HFF-Myc (cell line): Measurements from ENCODE around the gene CBX1.

Experiments
- DNase-seq: peaks from one replicate; pipeline ENCODE4 v3.0.0-alpha.2; 2011; ENCODE audit warnings: low read depth; ENCODE audit errors: extremely low read depth
- H3K4me3 ChIP-seq: replicated peaks from 2 replicates; pipeline ENCODE4 v1.5.1; 2011; ENCODE audit warnings: low read depth, mild to moderate bottlenecking, control low read depth, low read length
- CTCF ChIP-seq: IDR thresholded peaks from 2 replicates; pipeline ENCODE4 v1.5.1; 2012; ENCODE audit warnings: mild to moderate bottlenecking, low read depth, low read length, control low read depth; ENCODE audit errors: missing control alignments

Gene CBX1

GRCh38 chr17:48125829-48126531 lies 24.7 kb upstream of the CBX1 start:
- no peak for DNase-seq
- no peak overlapping the region for H3K4me3 ChIP-seq
- no peak for TF ChIP-seq CTCF

GRCh38 chr17:48123776-48124388 lies 22.6 kb upstream of the CBX1 start:
- no peak for TF ChIP-seq CTCF
- no peak overlapping the region for H3K4me3 ChIP-seq
- no peak for DNase-seq

- no peak for TF ChIP-seq CTCF
- no peak for DNase-seq
These were observed 21.8 kb upstream of the CBX1 start for GRCh38 chr17:48123111-48123510.

GRCh38 chr17:48122665-48123045 lies 21.4 kb upstream of the CBX1 start:
- DNase-seq, result no peak
- TF ChIP-seq CTCF, result no peak
- H3K4me3 ChIP-seq, result no peak overlapping the region

More at GRCh38 chr17:48123111-48123510, 21.8 kb upstream of the CBX1 start:
- H3K4me3 ChIP-seq, result no peak overlapping the region

- no peak for DNase-seq
These were observed 20.8 kb upstream of the CBX1 start for GRCh38 chr17:48121923-48122664.

GRCh38 chr17:48113201-48113676 lies 12.0 kb upstream of the CBX1 start:
- DNase-seq, result no peak
- H3K4me3 ChIP-seq, result no peak overlapping the region

More at GRCh38 chr17:48121923-48122664, 20.8 kb upstream of the CBX1 start:
- TF ChIP-seq CTCF, result no peak
- H3K4me3 ChIP-seq, result no peak overlapping the region

More at GRCh38 chr17:48113201-48113676, 12.0 kb upstream of the CBX1 start:
- TF ChIP-seq CTCF, result no peak
